NCI-H1930 (cell line): Measurements from ENCODE around the gene MEIS2.

Experiments used
- DNase-seq, 2 experiments: peaks; one replicate each; lab custom pipeline; 2025; lab: John Stamatoyannopoulos, UW

The MEIS2 gene

GRCh38 chr15:36964626-36965025 lies 135.7 kb downstream of the MEIS2 start:
- DNase-seq, result no peak

DNA sequence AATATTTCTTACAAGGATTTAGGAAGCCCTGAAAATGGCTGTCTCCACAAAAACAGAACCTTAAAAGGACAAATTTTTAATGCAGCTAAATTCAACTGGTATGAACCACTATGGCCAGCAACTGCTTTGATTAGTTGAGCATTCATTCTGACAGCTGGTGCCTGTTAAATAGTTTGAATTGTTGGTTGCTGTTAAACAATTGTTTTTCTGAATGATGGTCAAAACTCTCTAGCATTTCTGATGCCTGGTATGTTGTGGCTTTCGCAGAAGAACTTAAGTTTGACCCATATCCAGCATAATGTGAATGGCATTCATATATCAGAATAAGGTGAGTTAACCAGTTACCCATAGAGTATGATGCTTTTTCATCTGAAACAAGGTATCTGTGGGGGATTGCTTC lies 138.4 kb downstream of the MEIS2 start:
- DNase-seq, result no peak

- DNase-seq, result no peak
Measured at GRCh38 chr15:36960947-36961227, 139.5 kb downstream of the MEIS2 start.

- DNase-seq, result peak in 1 of 2 experiments; percentile 3
Measured at GRCh38 chr15:36960179-36960946, 140.0 kb downstream of the MEIS2 start.

DNA sequence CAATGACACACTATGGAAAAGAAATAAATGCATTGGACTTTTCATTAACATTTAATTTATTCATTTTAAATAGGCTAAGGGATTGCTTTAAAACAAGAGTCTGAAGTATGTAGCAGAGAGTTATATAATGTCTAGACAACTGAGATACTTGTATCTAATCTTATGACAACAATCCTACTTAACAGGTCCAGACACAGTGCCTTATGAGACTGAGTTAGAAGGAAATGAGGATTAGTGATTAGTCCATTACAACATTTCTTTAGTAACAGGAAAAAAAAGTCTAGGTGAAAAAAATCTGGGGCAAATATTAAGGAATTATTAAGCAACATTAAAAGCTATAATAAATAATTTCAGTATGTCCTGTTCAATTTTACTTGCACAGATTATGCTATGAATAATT lies 140.6 kb downstream of the MEIS2 start:
- no peak for DNase-seq

DNA sequence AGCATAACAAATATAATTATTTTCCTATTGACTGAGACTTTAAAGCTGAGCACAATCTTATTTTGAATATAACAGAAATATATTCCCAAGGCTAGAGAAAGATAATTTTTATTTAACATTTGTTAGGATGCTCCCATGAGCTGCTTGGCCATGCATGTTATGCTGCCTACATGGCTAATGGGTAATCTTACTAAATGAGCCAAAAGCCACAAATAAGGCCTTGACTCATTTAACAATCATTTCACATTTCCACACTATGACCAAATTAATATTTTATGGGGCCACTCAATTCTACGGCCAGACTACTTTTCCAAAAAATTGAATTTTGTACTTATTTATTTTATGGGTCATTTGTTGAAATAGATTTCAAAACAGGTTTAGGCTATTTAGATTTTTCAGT lies 141.7 kb downstream of the MEIS2 start:
- DNase-seq, result no peak

- DNase-seq, result no peak
Measured at GRCh38 chr15:36954486-36954885, 145.9 kb downstream of the MEIS2 start.

DNA sequence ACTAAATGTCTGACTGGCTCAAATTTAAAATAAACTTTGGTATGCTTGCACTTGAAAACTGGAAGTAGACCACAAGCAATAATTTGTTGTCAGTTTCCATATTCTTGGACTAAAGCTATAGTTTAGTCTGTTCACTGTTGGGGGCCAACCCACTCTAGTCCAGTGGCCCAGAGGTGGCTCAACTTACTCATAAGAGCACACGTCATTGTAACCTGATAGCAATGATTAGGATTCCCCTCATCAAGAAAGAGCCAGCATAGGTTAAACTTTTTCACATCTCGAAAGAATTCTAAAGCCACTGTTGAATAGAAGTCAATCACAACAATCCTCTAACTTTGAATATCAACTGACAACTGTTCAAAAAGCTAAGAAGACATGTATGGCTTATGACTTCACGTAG lies 147.0 kb downstream of the MEIS2 start:
- no peak for DNase-seq

DNA sequence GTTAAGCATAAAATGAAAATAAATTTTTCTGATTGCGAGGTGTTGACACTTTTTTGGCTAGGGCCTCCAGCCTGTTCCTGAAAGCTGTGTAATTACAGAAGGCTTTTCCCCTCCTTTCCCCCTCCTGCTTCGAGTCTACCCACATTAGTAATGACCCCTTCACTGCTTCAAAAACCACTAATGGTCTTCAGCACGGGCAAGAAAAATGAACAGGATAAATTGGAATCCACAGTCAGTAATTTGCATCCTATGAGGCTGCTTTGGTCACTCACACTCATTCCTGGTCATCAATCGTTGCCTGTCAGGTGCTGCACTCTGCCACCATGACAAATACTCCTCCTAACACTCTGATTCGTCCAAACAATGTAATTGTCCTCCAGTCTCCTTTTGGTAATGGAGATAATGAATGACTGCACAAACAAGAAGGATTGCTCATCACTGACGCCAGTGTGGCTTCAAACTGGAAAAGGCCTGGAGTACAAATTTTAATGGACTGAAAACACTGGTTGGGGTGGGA lies 148.6 kb downstream of the MEIS2 start:
- peak; percentile 45 to 65 for DNase-seq

DNA sequence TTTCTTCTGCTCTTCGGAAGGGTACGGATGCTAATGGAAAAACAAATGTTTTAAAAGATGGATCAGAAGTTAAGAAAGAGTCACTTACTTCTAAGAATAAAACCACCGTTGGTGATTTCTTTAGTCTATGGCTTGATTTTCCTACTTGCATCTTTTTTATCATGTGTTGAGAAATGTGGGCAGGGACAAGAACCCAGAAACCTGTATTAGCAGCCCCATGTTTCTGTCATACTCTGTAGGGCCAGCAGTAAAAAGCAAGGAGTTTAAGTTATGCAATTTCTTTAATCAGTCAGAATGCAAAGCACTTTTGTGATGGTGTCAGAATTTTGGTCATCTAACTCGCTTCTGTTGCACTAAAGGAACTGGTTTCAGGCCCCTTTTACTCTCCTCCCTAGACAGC lies 150.0 kb downstream of the MEIS2 start:
- DNase-seq, result no peak

DNA sequence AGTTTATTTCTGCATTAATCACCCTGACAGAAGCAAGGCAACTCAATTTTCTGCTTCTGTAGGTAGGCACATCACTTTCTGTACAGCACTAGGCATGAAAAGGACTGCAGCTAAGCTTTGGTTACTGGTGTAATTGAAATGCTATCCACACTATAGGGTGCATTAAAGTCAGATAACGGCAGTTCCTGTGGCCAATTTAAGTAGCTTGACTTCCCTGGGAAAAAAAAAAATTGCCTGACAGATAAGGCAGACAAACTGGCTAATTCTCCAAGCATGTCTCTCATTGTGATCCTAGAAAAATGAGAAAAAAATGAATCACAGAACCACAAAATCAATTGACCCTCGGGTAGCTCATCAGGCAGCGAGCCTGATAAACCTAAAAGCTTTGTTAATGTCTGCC lies 151.4 kb downstream of the MEIS2 start:
- no peak for DNase-seq

GRCh38 chr15:36947035-36947719 lies 153.2 kb downstream of the MEIS2 start:
- DNase-seq, result no peak

DNA sequence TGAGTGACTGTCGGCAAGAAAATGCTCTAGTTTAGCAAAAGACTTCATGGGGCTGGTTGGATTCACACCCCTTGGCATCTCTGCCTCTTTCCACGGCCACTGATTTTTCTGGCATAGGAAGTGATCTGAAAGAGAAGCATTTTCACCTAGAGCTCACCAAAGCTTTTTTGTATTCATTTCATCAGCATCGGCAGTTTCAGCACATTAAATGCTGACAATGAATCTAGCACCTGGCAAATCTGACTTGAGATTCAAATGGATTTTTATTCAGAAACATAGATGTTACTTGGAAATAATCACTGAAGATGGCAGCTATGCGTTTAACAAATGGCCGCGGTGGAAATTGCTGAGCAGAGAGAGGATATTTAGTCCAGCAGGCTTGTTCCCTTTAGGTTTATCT lies 155.9 kb downstream of the MEIS2 start:
- DNase-seq, result no peak

DNA sequence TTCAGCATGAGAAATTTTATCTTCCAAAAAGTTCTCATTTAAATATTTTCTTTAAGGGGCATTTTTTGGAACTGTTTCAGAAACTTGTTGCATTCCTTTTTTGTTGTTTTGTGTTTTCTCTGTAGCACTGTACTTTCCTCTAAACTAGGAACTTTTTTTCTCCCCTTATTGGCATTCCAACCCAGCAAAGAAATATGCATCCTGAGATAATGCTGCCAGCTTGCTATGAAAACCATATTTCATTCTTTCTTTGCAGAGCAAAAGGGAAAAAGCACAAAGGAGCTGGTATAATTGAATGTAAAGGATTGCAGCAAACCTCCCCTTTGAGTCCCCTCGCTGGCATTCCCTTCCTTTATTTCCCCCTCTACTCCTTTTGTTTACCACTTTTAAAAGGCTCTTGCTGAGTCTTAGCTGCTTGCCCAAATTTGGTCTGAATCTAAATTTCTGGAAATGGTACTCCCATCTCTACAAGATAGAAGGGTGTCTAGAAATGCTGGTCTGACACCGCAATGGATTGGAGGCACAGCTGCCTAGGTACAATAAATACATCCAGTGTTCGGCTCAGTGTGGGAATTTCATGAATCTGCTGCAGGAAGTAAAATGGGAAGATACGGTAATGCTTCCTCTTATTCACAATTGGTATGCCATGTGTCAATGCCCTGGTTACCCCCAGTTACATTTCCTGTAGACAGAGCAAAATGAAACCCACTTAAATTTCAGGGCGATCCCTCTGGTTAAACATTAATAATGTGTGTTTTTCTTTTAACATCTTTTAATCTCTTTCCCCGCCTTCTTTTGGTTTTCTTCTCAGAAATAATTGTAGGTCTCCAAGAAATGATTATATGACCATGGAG lies 156.6 kb downstream of the MEIS2 start:
- DNase-seq, result no peak

DNA sequence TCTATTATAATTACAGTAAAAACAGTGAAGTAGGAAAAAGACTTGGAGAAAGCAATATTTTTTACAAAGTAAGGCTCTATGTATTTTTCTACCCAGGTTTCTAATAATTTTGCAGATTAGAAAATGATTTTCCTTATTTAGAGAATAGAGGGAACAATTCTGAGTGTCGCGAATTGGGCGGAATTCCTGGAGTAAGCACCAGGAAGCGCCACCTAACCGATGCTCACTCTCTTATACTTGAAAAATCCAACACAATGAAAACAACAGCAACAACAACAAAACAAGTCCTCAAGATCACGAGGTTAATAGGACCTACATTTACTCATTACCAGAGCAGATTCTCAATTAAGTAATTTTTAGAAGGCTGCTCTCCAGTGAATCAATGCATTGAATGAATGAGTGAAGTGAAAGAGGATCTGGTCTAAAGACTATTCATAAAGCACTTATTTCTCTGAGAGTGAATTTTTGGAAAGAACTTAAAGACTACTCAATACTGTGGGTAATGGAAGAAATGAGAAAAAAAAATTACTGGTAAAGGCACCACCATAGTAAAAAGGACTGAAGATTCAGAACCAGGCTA lies 158.0 kb downstream of the MEIS2 start:
- DNase-seq, result no peak

GRCh38 chr15:36941798-36942197 lies 158.6 kb downstream of the MEIS2 start:
- no peak for DNase-seq

- no peak for DNase-seq
Measured at GRCh38 chr15:36940636-36941260, 159.6 kb downstream of the MEIS2 start.

GRCh38 chr15:36940219-36940618 lies 160.1 kb downstream of the MEIS2 start:
- DNase-seq, result no peak

DNA sequence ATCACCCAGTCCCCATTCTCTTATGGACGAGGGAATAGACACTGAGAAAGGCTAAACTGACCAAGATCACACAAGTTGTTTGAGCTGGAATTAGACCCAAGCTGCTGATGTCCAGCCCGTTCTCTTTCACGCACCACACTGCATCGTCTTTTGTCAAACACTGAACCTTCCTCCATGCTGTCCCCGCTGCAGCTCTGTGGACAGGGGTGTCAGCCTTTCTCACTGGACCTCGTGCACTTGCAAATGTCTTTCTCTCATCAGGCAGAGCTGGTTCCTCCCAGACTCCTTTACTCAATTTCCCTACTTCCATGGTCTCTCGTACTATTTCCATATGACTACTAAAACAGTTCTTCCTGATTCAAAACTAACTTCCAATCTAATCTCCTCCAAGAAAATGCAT lies 161.6 kb downstream of the MEIS2 start:
- no peak for DNase-seq

GRCh38 chr15:36938131-36938530 lies 162.2 kb downstream of the MEIS2 start:
- no peak for DNase-seq

- no peak for DNase-seq
Measured at GRCh38 chr15:36936613-36937012, 163.7 kb downstream of the MEIS2 start.
